Activated naive CD4-positive, alpha-beta T cell treated with anti-CD3 and anti-CD28 coated beads, Interleukin-2, amount 50 U/mL, for 16 hours (primary cell): ENCODE measurements around the gene CTBS.
"Not testable (repeated sequence)": the region's sequence is repeated elsewhere in the genome, so short reads cannot be mapped to it uniquely, and the experiment has no call there.

Source experiments
- DNase-seq: peaks from one replicate; pipeline ENCODE4 v3.0.0-alpha.2; 2020

CTBS gene

GRCh38 chr1:84584126-84584525 is 9.9 kb upstream of the CTBS start:
- no peak for DNase-seq

- no peak for DNase-seq
These were observed 9.4 kb upstream of the CTBS start for GRCh38 chr1:84583648-84584047.

GRCh38 chr1:84582802-84583587 is 8.8 kb upstream of the CTBS start:
- DNase-seq, result no peak

- DNase-seq, result no peak
These were observed 7.4 kb upstream of the CTBS start for GRCh38 chr1:84581648-84582047.

- DNase-seq, result no peak
These were observed 696 bp upstream of the CTBS start for GRCh38 chr1:84574936-84575335.

- no peak for DNase-seq
These were observed 716 bp downstream of the CTBS start for GRCh38 chr1:84573481-84573966.

- no peak for DNase-seq
These were observed 3.1 kb downstream of the CTBS start for GRCh38 chr1:84571150-84571535.

GRCh38 chr1:84570436-84571149 is 3.6 kb downstream of the CTBS start:
- DNase-seq, result no peak

- no peak for DNase-seq
These were observed 5.0 kb downstream of the CTBS start for GRCh38 chr1:84569216-84569615.

- DNase-seq, result no peak
These were observed 23.4 kb downstream of the CTBS start for GRCh38 chr1:84550826-84551225.

- no peak for DNase-seq
These were observed 32.6 kb downstream of the CTBS start for GRCh38 chr1:84541679-84542078.

GRCh38 chr1:84540759-84541158 is 33.5 kb downstream of the CTBS start:
- no peak for DNase-seq

- DNase-seq, result no peak
These were observed 34.3 kb downstream of the CTBS start for GRCh38 chr1:84539972-84540371.

- no peak for DNase-seq
These were observed 35.6 kb downstream of the CTBS start for GRCh38 chr1:84538599-84538998.

- DNase-seq, result no peak
These were observed 48.5 kb downstream of the CTBS start for GRCh38 chr1:84525779-84526178.

GRCh38 chr1:84524590-84524989 is 49.6 kb downstream of the CTBS start:
- DNase-seq, result no peak

GRCh38 chr1:84510668-84511067 is 63.6 kb downstream of the CTBS start:
- DNase-seq, result no peak

GRCh38 chr1:84510165-84510564 is 64.1 kb downstream of the CTBS start:
- no peak for DNase-seq

GRCh38 chr1:84509029-84509428 is 65.2 kb downstream of the CTBS start:
- DNase-seq, result no peak

- DNase-seq, result no peak
These were observed 65.7 kb downstream of the CTBS start for GRCh38 chr1:84508510-84508909.

GRCh38 chr1:84507887-84508286 is 66.4 kb downstream of the CTBS start:
- not testable (repeated sequence) for DNase-seq

- DNase-seq, result no peak
These were observed 67.3 kb downstream of the CTBS start for GRCh38 chr1:84506729-84507453.

- DNase-seq, result peak; percentile 98
These were observed 68.1 kb downstream of the CTBS start, which contains the start of the genes GNG5 and SPATA1 for GRCh38 chr1:84506002-84506728. Gene GNG5, minus strand, starts transcription at chr1:84506581. Its CDS starts 490 bp downstream, at chr1:84506091. Gene SPATA1, plus strand, starts transcription at chr1:84506386. Its CDS starts 9,974 bp downstream, at chr1:84516360.
